ENCODE data around the gene RACK1.
A peak's percentile ranks its signal among the peaks of the same experiment; 100 is the strongest.

DNA sequence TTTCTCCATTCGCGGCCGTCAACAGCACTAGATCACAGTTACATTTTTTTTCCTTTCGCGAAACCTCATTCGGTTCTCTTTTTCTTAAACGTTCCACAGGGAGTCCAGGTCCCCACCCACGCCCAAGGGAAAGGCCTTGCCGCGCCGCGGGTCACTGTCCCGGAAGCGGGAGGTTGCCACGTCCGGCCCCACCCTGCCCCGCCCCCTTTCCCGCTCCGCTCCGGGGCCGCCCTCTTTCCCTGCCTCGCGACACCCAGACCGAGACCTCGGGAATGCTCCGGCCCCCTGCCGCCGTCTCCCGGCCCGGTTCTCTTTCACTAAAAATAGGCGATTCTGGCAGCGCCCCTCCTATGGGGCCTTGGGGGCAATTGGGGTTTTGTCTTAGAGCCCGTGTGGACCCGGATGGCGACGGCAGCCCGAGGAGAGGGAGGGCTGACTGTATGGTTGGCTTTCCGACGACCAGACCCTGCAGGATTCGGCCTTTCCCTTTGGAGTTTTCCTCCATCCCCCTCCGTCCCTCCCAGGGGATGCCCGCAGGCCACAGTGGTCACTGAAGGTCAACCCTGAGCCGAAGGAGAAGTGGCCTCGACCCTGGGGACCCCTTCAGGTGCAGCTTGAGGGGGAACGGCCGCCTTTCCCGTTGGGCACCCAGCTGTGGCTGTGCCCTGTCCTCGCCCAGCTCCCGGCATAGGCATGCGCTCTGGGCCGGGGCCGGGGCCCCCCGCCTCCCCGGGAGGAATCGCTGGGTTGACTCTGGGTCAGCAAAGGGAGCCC, 2.8 kb upstream of the RACK1 start:
- TF ChIP-seq, protein P1, sequence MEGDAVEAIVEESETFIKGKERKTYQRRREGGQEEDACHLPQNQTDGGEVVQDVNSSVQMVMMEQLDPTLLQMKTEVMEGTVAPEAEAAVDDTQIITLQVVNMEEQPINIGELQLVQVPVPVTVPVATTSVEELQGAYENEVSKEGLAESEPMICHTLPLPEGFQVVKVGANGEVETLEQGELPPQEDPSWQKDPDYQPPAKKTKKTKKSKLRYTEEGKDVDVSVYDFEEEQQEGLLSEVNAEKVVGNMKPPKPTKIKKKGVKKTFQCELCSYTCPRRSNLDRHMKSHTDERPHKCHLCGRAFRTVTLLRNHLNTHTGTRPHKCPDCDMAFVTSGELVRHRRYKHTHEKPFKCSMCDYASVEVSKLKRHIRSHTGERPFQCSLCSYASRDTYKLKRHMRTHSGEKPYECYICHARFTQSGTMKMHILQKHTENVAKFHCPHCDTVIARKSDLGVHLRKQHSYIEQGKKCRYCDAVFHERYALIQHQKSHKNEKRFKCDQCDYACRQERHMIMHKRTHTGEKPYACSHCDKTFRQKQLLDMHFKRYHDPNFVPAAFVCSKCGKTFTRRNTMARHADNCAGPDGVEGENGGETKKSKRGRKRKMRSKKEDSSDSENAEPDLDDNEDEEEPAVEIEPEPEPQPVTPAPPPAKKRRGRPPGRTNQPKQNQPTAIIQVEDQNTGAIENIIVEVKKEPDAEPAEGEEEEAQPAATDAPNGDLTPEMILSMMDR (IDR thresholded peaks at IDR 0.05 in 8 of 11, conservative IDR thresholded peaks at IDR 0.05 in 3 of 11) = peak in 3 of 11 experiments; percentile 10 to 45 (median 36)
- TF ChIP-seq POLR2A (IDR thresholded peaks at IDR 0.05) = peak in 1 of 3 donors; percentile 35
- peak; percentile 91 to 92 (median 91) for TF ChIP-seq POLR2AphosphoS5 (IDR thresholded peaks at IDR 0.05)

Measured in spleen (tissue), 7 donors.